HG02571 (cell line): ENCODE data around the gene OTOGL.

Source experiments
- ATAC-seq: cut with Tn5 transposase; IDR thresholded peaks from one replicate; pipeline ENCODE4 v1.9.1; 2021; ENCODE audit warnings: mild to moderate bottlenecking, moderate library complexity; ENCODE audit not compliant: unreplicated experiment

Gene OTOGL

DNA sequence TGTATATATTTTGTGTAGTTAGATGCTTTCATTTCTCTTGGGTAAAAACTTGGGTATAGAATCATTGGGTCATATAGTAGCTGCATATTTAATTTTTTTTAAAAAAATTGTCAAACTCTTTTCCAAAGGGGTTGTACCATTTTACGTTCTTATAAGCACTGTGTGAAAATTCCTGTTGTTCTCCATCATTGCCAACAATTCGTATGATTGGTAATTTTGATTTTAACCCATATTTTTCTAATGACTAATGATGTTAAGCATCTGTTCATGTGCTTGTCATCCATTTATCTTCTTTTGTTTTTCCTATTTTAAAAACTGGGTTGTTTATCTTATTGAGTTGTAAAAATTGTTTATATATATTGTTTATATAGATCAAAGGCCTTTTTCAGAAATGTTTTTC lies 77.4 kb downstream of the OTOGL start:
- ATAC-seq: no peak

- ATAC-seq: no peak
These were observed 79.5 kb downstream of the OTOGL start for GRCh38 chr12:80178846-80179245.

DNA sequence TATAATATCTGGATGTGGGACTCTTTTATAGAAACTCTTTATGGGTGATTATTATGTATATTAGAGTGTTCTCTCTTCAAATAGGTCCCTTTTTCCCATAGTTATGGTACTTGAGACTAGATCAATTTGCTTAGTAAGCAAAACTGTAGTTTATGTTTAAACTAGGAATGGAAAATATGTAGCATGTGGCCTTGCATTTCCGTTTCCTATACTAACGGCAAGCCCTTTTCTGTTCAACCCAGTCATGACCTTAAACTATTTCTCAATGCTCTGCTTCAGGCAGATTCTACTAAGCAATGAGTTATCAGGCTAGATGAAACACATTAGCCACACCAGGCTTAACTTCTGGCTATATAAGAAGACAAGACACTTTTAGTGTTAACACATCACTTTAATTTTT lies 84.6 kb downstream of the OTOGL start:
- no peak for ATAC-seq

- ATAC-seq: no peak
These were observed 85.6 kb downstream of the OTOGL start for GRCh38 chr12:80184926-80185325.

GRCh38 chr12:80186727-80187217 lies 87.4 kb downstream of the OTOGL start:
- ATAC-seq: peak; percentile 60

GRCh38 chr12:80187660-80188090 lies 88.3 kb downstream of the OTOGL start:
- ATAC-seq: peak; percentile 46

DNA sequence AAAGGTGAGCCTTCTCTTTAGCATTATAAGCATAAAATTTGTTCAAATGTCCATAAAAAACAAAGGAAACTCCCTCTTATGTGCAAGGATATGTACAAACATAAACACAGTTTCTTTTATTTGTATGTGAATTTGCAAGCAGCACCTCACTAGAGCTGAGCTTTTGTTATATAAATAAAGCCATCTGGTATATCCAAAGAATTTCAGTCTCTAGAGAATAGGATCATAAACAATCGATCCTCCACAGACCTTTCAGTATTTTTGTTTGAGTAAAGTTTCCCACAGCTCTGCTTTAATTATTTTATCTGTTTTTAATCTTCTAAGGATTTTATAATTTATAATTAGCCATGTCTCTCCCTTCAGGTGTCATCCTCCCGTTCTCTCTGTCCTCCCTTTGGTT lies 89.2 kb downstream of the OTOGL start:
- no peak for ATAC-seq

DNA sequence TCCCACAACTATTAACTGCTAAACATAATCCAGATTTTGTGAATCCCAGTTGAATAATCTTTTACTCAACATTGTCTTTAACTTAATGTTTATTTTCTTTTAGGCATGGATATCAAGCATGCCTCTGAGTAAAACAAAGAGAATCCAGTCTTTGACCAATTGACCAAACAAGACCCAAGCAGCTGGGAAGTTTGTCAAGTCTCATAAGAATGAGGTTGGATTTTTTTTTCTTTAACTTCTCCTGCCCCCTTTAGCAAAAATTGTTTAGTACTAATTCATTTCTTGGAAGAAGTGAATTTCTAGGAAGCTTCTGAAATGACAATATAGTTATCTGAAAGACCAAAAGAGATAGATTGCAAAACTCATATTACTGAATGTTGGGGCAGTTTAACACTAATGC lies 89.9 kb downstream of the OTOGL start:
- ATAC-seq: no peak

GRCh38 chr12:80190001-80190400 lies 90.7 kb downstream of the OTOGL start:
- ATAC-seq: no peak

DNA sequence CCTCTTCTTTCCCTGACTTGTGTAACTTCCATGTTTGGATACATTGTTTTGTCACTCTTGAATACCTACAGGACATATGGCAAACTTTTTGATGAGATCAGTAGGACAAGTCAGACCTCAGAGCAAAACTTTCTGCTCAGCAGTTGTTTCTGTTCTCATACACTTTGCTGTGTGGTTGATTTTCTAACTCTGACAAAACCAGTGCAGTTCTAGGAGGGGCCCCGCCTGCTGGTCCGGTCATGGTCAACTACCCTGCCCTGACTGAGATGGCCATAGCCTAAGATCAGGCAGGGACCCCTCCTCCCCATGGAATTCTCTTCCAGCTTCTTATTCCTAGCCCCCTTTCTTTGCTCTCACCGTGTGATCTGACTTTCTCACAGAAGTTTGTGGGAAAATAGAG lies 92.8 kb downstream of the OTOGL start:
- ATAC-seq: no peak

DNA sequence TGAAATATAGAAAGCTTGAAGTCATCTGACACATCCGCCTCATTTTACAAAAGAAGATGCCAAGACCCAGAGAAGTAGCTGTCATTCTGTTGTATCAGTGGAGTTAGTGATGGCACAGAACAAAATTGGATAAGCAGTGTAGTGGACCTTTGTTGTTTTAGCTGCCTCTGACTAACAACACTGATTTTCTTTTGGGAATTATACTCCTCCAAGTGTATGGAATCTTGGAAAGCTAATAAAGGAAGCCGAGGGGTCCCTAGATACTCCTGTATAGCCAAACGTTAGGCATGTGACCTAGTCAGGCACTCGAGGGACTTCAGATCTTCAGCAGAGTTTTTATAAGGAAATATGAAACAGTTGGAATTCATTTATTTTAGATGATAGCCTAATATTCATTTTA lies 94.5 kb downstream of the OTOGL start:
- no peak for ATAC-seq

GRCh38 chr12:80195074-80195726 lies 95.9 kb downstream of the OTOGL start:
- ATAC-seq: no peak

- no peak for ATAC-seq
These were observed 96.4 kb downstream of the OTOGL start for GRCh38 chr12:80195737-80196136.

DNA sequence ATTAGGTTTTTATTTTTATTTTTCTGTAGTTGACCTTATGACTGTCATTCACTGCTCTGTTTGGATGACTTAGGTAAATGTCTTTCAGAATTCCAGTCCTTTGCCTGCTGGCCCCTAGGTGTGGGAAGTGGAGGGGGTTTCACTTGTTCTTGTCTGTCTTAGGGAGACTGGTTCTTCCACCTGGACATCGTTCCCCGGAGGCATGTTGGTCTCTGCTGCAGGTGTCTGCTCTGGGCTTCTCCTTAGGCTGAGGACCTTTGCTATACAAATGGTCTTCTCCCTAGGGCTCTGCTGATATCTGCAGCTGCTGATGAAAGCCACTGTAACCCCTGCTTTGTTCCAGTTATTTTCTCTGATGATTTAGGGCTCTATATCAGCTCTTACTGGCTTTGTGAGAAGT lies 97.1 kb downstream of the OTOGL start:
- no peak for ATAC-seq

DNA sequence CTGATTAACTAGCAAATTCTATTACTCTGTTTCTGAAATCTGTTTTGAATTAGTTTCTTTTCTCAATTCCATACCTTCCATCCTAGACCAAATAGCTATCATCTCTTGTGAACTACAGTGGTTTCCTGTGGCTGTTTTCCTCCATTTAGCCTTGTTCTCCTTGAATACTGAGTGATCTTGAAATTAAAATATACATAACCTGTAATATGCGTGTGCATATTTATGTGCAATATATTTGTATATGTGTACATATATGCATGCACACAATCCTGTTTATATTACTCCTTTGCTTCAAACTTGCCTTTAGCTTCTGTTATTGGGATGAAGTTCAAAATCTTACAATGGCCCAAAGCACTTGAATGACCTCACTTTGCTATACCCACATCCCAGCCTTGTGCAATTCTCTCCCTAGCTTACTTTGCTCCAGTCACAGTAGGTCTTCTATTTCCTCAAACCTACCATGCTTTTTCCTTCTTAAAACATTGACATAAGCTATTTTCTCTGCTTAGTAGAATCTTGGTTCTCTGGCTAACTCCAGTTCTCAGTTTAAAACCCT lies 99.5 kb downstream of the OTOGL start:
- ATAC-seq: no peak

- ATAC-seq: no peak
These were observed 100.6 kb downstream of the OTOGL start for GRCh38 chr12:80199931-80200330.

DNA sequence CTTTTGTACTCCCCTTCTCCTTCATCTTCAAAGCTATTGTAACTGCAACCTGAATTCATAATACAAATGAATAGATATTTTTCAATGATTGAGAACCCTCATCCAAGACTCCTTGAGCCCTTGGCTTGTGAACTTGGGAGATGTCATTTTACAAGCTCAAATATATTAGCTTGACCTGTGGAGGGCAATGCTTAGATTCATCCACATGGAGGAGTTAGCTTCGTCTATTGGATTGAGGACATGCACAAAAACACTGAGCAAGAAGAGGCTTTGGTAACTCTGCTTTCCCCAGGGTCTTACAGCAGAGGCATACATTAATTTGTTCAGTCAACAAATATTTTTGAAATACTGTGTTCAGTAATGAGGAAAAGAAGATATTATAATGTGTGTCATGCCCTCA lies 101.1 kb downstream of the OTOGL start:
- no peak for ATAC-seq

DNA sequence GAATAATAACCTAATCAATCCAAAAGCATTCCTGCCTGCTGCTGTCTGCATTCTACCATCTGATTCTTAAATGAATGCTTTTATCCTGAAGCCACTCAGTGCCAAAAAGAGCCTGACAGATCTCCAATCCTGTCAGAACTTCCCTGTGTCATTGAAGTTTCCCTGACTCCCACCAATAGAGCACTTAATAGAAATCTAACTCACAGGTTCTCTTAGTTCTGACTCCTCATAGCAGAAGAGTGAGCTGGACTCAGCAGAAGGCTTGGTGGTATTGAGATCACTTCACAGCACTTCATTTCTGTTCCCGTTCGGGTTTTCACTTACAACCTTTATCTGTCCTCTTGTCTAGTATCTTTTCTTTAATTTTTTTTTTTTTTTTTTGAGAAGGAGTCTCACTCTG lies 102.6 kb downstream of the OTOGL start:
- no peak for ATAC-seq

DNA sequence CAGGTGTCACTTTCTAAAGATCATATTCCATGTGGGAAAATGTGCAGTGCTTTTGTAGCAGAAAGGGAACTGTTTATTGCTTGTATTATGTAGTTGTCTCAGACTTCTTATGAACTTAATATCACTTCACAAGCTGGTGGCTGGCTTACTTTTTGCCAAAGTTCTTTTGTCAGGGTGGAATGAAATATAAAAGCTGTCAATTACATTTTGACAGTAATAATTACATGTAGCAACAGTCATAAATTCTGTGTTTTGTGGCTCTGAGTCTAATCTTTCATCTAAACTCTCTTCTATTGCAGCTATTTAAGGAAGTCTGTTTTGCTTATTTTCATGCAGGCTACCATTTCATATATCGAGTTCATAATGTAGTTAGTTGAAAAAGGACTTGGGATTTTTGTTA lies 106.6 kb downstream of the OTOGL start:
- no peak for ATAC-seq

DNA sequence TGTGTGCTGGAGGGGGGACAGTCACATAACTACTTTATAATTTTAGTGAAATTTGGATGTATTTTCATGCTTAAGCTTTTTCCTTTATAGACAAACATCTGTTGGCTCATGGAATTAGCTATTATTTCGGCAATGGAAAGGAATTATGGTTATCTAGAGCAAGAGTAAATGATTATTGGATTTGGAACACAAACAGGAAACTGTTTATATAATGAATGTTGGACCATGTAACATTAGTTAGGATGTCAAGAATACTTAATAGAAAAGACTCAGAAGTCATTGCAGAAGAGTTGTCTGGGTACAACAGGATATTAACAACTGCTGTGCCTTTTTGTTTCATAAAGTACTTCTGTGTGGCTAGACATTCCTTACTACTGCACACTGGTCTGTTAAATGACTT lies 108.7 kb downstream of the OTOGL start:
- ATAC-seq: no peak

GRCh38 chr12:80211671-80212070 lies 112.3 kb downstream of the OTOGL start:
- ATAC-seq: no peak

- ATAC-seq: no peak
These were observed 113.8 kb downstream of the OTOGL start for GRCh38 chr12:80212938-80213645.
